BJ (cell line): ENCODE measurements around the gene TADA3. TPM values are rescaled to one million over a fixed set of nuclear protein-coding genes. Genes with fewer than 3 reads are reported as not detected.
"Not testable (repeated sequence)": the region's sequence is repeated elsewhere in the genome, so short reads cannot be mapped to it uniquely, and the experiment has no call there.

Source experiments
- CTCF ChIA-PET: fragments of 350-600 bp; formaldehyde crosslinking; extraction: SDS; loops from one replicate; lab custom pipeline; 2021; ENCODE audit warnings: antibody characterized with exemption, inconsistent platforms; lab: Yijun Ruan, JAX
- POLR2A ChIA-PET: fragments of 300-600 bp; sonication (Branson Sonifier 250); formaldehyde crosslinking; extraction: SDS; loops from one replicate; lab custom pipeline; 2021; ENCODE audit warnings: antibody characterized with exemption; lab: Charles Lee
- DNase-seq: peaks from one replicate; pipeline ENCODE4 v3.0.0-alpha.2; 2011; ENCODE audit warnings: low read depth
- H3K27me3 ChIP-seq: 2 replicates; pipeline ENCODE4 v1.6.0; 2011; ENCODE audit warnings: low read length; ENCODE audit not compliant: control insufficient read depth, insufficient read depth
- H3K36me3 ChIP-seq: 2 replicates; pipeline ENCODE4 v1.5.1; 2011; ENCODE audit warnings: low read length; ENCODE audit not compliant: control insufficient read depth, insufficient read depth
- H3K4me3 ChIP-seq: 2 replicates; pipeline ENCODE4 v1.5.1; 2011; ENCODE audit warnings: low read depth, mild to moderate bottlenecking, control low read depth, low read length
- polyA plus RNA-seq: library from polyadenylated mRNA; depleted of rRNA; stranded (reverse); fragments of >200 nt; gene quantifications from 2 replicates; pipeline ENCODE4 v1.2.3, GENCODE V29; 2011
- TF ChIP-seq, protein P1 (sequence below): IDR thresholded peaks from 2 replicates; pipeline ENCODE4 v1.5.1; 2011; ENCODE audit warnings: low read depth, mild to moderate bottlenecking, control low read depth, inconsistent platforms, low read length, moderate library complexity; ENCODE audit not compliant: insufficient read depth

The TADA3 gene
- polyA plus RNA-seq, 1 experiment, result 113 TPM

DNA sequence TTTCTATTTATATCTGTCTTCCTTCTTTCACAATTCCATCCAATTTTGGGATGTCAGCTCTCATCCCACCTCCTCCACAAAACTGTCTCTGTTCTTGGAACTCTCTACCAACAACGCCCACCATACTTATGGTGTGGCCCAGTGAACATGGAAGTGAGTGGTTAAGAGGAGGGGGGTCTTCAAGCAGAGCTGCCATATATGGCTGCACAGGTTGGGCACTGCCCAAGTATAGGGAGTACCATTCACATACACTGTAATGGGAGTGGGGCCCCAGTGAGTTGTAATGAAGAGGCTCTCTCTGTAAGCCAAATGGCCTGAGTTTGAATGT, 14.6 kb downstream of the TADA3 start:
- TF ChIP-seq, protein P1, sequence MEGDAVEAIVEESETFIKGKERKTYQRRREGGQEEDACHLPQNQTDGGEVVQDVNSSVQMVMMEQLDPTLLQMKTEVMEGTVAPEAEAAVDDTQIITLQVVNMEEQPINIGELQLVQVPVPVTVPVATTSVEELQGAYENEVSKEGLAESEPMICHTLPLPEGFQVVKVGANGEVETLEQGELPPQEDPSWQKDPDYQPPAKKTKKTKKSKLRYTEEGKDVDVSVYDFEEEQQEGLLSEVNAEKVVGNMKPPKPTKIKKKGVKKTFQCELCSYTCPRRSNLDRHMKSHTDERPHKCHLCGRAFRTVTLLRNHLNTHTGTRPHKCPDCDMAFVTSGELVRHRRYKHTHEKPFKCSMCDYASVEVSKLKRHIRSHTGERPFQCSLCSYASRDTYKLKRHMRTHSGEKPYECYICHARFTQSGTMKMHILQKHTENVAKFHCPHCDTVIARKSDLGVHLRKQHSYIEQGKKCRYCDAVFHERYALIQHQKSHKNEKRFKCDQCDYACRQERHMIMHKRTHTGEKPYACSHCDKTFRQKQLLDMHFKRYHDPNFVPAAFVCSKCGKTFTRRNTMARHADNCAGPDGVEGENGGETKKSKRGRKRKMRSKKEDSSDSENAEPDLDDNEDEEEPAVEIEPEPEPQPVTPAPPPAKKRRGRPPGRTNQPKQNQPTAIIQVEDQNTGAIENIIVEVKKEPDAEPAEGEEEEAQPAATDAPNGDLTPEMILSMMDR, result no peak
- no peak for DNase-seq
- no peaks in the 10 kb centered on the region for H3K27me3 ChIP-seq
- peaks cover 10% of the 10 kb centered on the region for H3K36me3 ChIP-seq
- no peak overlapping the region for H3K4me3 ChIP-seq
- ChIA-PET POLR2A (no interaction called here), CTCF (interaction anchor here (1.3 kb wide), 2 partner anchors 28 to 60 kb away, joined by 3 read pairs; no protein-coding TSS in a partner anchor)

DNA sequence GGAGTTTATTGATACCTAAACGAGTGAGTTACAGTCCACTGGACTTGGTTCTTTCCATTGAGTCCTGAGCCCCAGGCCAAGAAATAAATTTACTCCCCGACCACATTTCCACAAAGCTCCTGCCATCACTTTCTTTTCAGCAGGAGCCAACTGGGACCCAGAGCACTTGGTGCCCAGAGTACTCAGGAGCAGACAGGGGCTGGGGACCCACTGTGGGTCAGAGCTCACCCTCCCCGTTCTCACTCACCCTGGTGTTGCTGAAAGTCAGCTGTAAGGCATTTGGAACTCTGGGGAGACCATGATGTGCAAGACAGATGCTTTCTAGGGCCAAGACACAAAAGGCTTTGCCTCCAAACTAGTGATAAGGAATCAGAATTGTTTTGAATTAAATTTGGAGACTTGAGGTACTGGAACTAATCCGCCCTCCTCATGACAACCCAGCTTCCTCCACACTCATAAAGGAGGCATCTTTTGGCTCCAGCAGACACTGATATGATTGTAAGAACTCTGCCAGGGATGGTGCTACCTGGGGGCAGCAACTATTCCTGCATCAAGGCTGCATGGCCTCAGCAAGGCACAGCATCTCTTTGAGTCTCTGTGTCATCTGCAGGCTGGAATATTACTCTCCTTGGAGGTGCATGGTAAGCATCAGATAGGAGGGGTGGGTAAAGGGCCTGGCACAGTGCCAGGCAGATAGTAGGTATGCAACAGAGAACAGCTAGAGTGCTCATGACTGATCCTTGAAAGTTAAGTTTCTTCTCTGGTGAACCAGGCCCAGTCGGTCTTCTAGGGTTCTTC, 15.2 kb downstream of the TADA3 start:
- ChIA-PET CTCF (interaction anchor here (1.3 kb wide), 2 partner anchors 28 to 59 kb away, joined by 3 read pairs; no protein-coding TSS in a partner anchor), POLR2A (no interaction called here)
- no peaks in the 10 kb centered on the region for H3K27me3 ChIP-seq
- H3K36me3 ChIP-seq, result peaks cover 6% of the 10 kb centered on the region
- TF ChIP-seq, protein P1, result no peak
- H3K4me3 ChIP-seq, result no peak overlapping the region
- DNase-seq, result no peak

DNA sequence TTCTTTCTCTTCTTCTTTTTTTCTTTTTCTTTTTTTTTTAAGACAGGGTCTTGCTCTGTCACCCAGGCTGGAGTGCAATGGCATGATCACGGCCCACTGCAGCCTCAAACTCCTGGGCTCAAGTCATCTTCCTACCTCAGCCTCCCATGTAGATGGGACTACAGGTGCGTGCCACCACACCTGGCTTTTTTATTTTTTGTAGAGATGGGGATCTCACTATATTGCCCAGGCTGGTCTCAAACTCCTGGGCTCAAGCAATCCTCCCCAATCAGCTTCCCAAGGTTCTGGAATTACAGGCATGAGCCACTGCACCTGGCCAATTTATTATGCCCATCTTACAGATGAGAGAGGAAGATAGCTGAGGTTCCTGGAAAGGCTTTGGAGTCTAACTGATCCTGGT, 21.3 kb downstream of the TADA3 start:
- H3K27me3 ChIP-seq, H3K36me3 ChIP-seq, DNase-seq, H3K4me3 ChIP-seq, CTCF ChIA-PET: not testable (repeated sequence)
- POLR2A ChIA-PET, result interaction anchor here (0.6 kb wide), 1 partner anchor 9 kb away, joined by 5 read pairs; no protein-coding TSS in a partner anchor

DNA sequence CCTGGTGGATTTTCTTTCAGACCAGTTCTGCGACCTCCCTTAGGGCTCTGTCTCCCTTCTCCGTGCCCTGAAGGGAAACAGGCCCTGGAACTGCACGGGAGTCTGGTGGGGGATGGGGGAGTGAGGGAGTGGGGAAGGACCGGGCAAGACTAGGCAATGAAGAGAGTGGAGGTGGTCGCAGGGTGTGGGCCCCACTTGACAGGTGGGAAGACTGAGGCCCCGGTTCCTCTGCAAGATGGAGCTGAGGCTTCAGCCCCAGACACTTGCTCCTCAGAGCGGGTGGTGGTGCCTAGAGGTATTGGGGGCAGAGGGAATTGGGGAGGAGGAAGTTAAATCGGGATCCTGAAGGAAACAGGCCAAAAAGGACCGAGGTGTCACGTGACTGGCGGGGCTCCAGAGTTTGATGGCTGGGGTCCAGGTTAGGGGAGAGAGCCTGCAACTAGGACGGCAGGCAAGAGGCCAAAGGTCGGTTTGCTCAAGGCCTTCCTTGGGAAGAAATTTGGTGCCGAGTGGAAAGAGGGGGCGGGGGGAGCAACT, 21.9 kb downstream of the TADA3 start:
- H3K36me3 ChIP-seq, result peaks cover 2% of the 10 kb centered on the region
- H3K27me3 ChIP-seq, result no peaks in the 10 kb centered on the region
- CTCF ChIA-PET, result interaction anchor here (0.6 kb wide), 1 partner anchor 15 kb away, joined by 4 read pairs; no protein-coding TSS in a partner anchor
- no peak for DNase-seq
- TF ChIP-seq, protein P1, result no peak
- H3K4me3 ChIP-seq, result peak overlapping the region; percentile 69
- POLR2A ChIA-PET, result interaction anchor here (0.5 to 0.6 kb wide), 2 partner anchors 9 to 10 kb away, joined by 5 to 8 read pairs; no protein-coding TSS in a partner anchor

DNA sequence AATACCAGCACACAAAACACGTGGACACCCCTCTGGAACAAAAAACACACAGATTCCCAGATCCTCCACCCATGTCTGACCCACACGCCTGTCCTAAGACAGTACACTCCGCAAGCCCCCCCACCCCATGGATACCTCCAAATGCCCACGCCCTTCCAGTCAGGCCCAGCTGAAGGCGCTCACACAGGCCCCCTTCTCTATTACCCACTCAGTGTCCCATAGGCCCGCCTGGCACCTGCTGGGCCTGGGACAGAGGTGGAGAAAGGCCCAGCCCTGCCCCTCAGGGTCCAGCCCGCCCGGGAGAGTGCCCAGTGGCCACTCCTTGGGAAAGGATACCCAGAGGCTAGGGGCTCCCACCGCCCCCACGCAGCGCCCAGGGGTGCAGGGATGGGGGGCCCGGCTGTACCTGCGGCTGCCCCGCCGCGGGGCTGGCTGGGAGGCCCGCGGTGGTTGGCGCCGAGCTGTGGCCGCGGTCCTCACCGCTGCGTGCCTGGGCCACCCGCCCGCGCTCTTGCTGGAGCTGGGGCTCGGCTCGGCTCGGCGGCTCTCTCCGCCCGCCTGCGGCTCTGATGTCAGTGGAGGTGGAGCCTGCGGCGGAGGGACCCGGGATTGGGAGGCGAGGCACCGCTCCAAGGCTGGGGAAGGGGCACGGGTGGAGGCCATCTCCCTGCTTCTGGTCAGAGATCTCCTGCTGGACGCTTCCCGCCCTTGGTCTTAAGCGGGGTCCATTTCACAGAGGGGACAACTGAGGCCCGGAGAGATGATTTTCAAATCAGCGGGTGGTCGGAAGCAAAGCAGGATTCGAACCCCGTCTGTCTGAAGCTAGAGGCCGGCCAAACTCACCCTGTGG, 22.6 kb downstream of the TADA3 start, which contains the start of gene CAMK1:
Gene CAMK1, minus strand, starts transcription at position 522 of the 850 bp plus-strand sequence. CDS start 2,198 bp downstream, outside the sequence.
- TF ChIP-seq, protein P1, result no peak
- Histone ChIP-seq H3K27me3 (no peaks in the 10 kb centered on the region), H3K36me3 (peaks cover 2% of the 10 kb centered on the region), H3K4me3 (peak within 1 kb of the TSS; percentile 69)
- CTCF ChIA-PET, result interaction anchor here (0.6 kb wide), 1 partner anchor 16 kb away, joined by 4 read pairs; no protein-coding TSS in a partner anchor
- POLR2A ChIA-PET, result interaction anchor here (0.5 to 0.6 kb wide), 2 partner anchors 9 to 54 kb away, joined by 3 to 8 read pairs; no protein-coding TSS in a partner anchor
- DNase-seq, result peak; percentile 8
